Neural cell (in vitro differentiated cells): ENCODE results near the gene PPP4R3C. TPM values are rescaled to one million over a fixed set of nuclear protein-coding genes. Genes with fewer than 3 reads are reported as not detected.

Experiments
- H2AFZ ChIP-seq: fragments of 200-600, 300-800 bp; sonication (generic), shearing (Covaris generic); 2 replicates; pipeline ENCODE4 v1.6.0; 2014; ENCODE audit warnings: low read depth, mild to moderate bottlenecking, antibody characterized with exemption, low read length, moderate library complexity
- H3F3A ChIP-seq: fragments of 200-600 bp; shearing (Covaris generic); 2 replicates; pipeline ENCODE4 v1.6.1; 2016; ENCODE audit warnings: mild to moderate bottlenecking, moderate library complexity, mixed read lengths, antibody characterized with exemption, low read length; ENCODE audit not compliant: insufficient read depth, poor library complexity, severe bottlenecking
- H3K27ac ChIP-seq: fragments of 200-600, 300-800 bp; sonication (generic), shearing (Covaris generic); 2 replicates; pipeline ENCODE4 v1.5.1; 2014; ENCODE audit warnings: mild to moderate bottlenecking, low read length, moderate library complexity
- H3K27me3 ChIP-seq: fragments of 300-800, 200-600 bp; sonication (generic), shearing (Covaris generic); 2 replicates; pipeline ENCODE4 v1.6.0; 2014; ENCODE audit warnings: mild to moderate bottlenecking, low read depth, low read length, moderate library complexity; ENCODE audit not compliant: insufficient read depth
- H3K36me3 ChIP-seq: fragments of 300-800, 200-600 bp; sonication (generic), shearing (Covaris generic); 2 replicates; pipeline ENCODE4 v1.5.1; 2014; ENCODE audit warnings: mild to moderate bottlenecking, antibody characterized with exemption, low read length, moderate library complexity; ENCODE audit not compliant: insufficient read depth
- H3K4me2 ChIP-seq: fragments of 300-800, 200-600 bp; sonication (generic), shearing (Covaris generic); 2 replicates; pipeline ENCODE4 v1.6.0; 2014; ENCODE audit warnings: mild to moderate bottlenecking, low read length
- H3K4me3 ChIP-seq: fragments of 300-800, 200-600 bp; sonication (generic), shearing (Covaris generic); 2 replicates; pipeline ENCODE4 v1.5.1; 2014; ENCODE audit warnings: mild to moderate bottlenecking, low read length, moderate library complexity
- H3K79me2 ChIP-seq: fragments of 200-600 bp; shearing (Covaris generic); replicated peaks from 2 replicates; pipeline ENCODE4 v1.6.0; 2014; ENCODE audit warnings: mild to moderate bottlenecking, low read length, moderate library complexity; ENCODE audit not compliant: insufficient read depth
- H3K9ac ChIP-seq: fragments of 300-800, 200-600 bp; sonication (generic), shearing (Covaris generic); 2 replicates; pipeline ENCODE4 v1.6.1; 2016; ENCODE audit warnings: mild to moderate bottlenecking, low read length, mixed read lengths
- H3K9me2 ChIP-seq: fragments of 200-600 bp; shearing (Covaris generic); 2 replicates; pipeline ENCODE4 v1.6.1; 2016; ENCODE audit warnings: mild to moderate bottlenecking, low read length, mixed read lengths; ENCODE audit not compliant: insufficient read depth
- H3K9me3 ChIP-seq: fragments of 200-600, 300-800 bp; sonication (generic), shearing (Covaris generic); 2 replicates; pipeline ENCODE4 v1.6.1; 2016; ENCODE audit warnings: mild to moderate bottlenecking, mixed run types, low read length, moderate library complexity, mixed read lengths
- H4K20me1 ChIP-seq: fragments of 200-600 bp; shearing (Covaris generic); 2 replicates; pipeline ENCODE4 v1.6.1; 2016; ENCODE audit warnings: mild to moderate bottlenecking, mixed run types; ENCODE audit not compliant: insufficient read depth
- CTCF ChIP-seq: fragments of 450-650 bp; IDR thresholded peaks from 2 replicates; pipeline ENCODE4 v1.5.1; 2014; ENCODE audit warnings: antibody characterized with exemption, mild to moderate bottlenecking, moderate library complexity; ENCODE audit not compliant: poor library complexity, severe bottlenecking
- EP300 ChIP-seq: fragments of 450-650 bp; conservative IDR thresholded peaks from 2 replicates; pipeline ENCODE4 v1.6.1; 2014; ENCODE audit warnings: antibody characterized with exemption, mild to moderate bottlenecking, moderate library complexity; ENCODE audit not compliant: poor library complexity, severe bottlenecking
- EZH2 ChIP-seq: fragments of 200-600, 300-800 bp; shearing (Covaris generic), sonication (generic); IDR thresholded peaks from 2 replicates; pipeline ENCODE4 v1.6.1; 2014; ENCODE audit warnings: antibody characterized with exemption, low read length, borderline replicate concordance, mild to moderate bottlenecking; ENCODE audit not compliant: insufficient read depth, poor library complexity, severe bottlenecking
- MXI1 ChIP-seq: fragments of 450-650 bp; conservative IDR thresholded peaks from 2 replicates; pipeline ENCODE4 v1.6.1; 2014; ENCODE audit warnings: antibody characterized with exemption, mild to moderate bottlenecking; ENCODE audit not compliant: poor library complexity, severe bottlenecking
- POLR2AphosphoS5 ChIP-seq: IDR thresholded peaks from 2 replicates; pipeline ENCODE4 v1.6.1; 2012
- RAD21 ChIP-seq: fragments of 450-650 bp; conservative IDR thresholded peaks from 2 replicates; pipeline ENCODE4 v1.6.1; 2014; ENCODE audit warnings: antibody characterized with exemption, mild to moderate bottlenecking, moderate library complexity
- REST ChIP-seq: IDR thresholded peaks from 2 replicates; pipeline ENCODE4 v1.6.1; 2012; ENCODE audit warnings: borderline replicate concordance
- SMC3 ChIP-seq: fragments of 450-650 bp; conservative IDR thresholded peaks from 2 replicates; pipeline ENCODE4 v1.6.1; 2014; ENCODE audit warnings: antibody characterized with exemption, mild to moderate bottlenecking, moderate library complexity; ENCODE audit not compliant: poor library complexity
- TAF1 ChIP-seq: IDR thresholded peaks from 2 replicates; pipeline ENCODE4 v1.6.1; 2012; ENCODE audit warnings: low read depth
- polyA minus RNA-seq: library from RNA; depleted of rRNA, polyadenylated mRNA; stranded (reverse); fragments of >200 nt; gene quantifications from 2 replicates; pipeline ENCODE4 v1.2.3, GENCODE V29; 2014
- polyA plus RNA-seq: library from polyadenylated mRNA; depleted of rRNA; stranded (reverse); fragments of >200 nt; gene quantifications from 2 replicates; pipeline ENCODE4 v1.2.3, GENCODE V29; 2014

The PPP4R3C gene
- polyA plus RNA-seq (not detected in 2 replicates), polyA minus RNA-seq (not detected in 2 replicates)

- H3K4me3 ChIP-seq: no peak within 1 kb of the TSS
- H3K9me2 ChIP-seq: no peaks in the 10 kb centered on the region
- no peaks in the 10 kb centered on the region for H3K9me3 ChIP-seq
- no peak within 1 kb of the TSS for H3K4me2 ChIP-seq
- no peaks in the 10 kb centered on the region for H3K36me3 ChIP-seq
- H4K20me1 ChIP-seq: no peaks in the 10 kb centered on the region
- H3K9ac ChIP-seq: no peak within 1 kb of the TSS
- TF ChIP-seq MXI1: no peak
- no peak for TF ChIP-seq REST
- TF ChIP-seq EZH2: no peak
- no peaks in the 10 kb centered on the region for H3K79me2 ChIP-seq
- H3K27me3 ChIP-seq: no peaks in the 10 kb centered on the region
- no peak within 1 kb of the TSS for H3K27ac ChIP-seq
- H2AFZ ChIP-seq: no peak within 1 kb of the TSS
- H3F3A ChIP-seq: no peaks in the 10 kb centered on the region
These were observed at the start of gene PPP4R3C for GRCh38 chrX:27463187-27463586. Gene PPP4R3C (minus strand): TSS chrX:27463341. CDS start chrX:27463296, 45 bp downstream.

GRCh38 chrX:27491397-27491796 lies 28.3 kb upstream of the PPP4R3C start:
- Histone ChIP-seq H3K36me3 (no peaks in the 10 kb centered on the region), H3F3A (no peaks in the 10 kb centered on the region), H3K27ac (no peak overlapping the region), H2AFZ (no peak overlapping the region), H4K20me1 (no peaks in the 10 kb centered on the region), H3K9me3 (no peaks in the 10 kb centered on the region), H3K79me2 (no peaks in the 10 kb centered on the region), H3K9ac (no peak overlapping the region), H3K4me3 (no peak overlapping the region), H3K4me2 (no peak overlapping the region), H3K27me3 (no peaks in the 10 kb centered on the region), H3K9me2 (no peaks in the 10 kb centered on the region)
- TF ChIP-seq SMC3 (no peak), EP300 (no peak)

- Histone ChIP-seq H2AFZ (no peak overlapping the region), H3K36me3 (no peaks in the 10 kb centered on the region), H3K79me2 (no peaks in the 10 kb centered on the region), H3K4me2 (no peak overlapping the region), H3K27me3 (no peaks in the 10 kb centered on the region), H3K27ac (no peak overlapping the region), H3K9ac (no peak overlapping the region), H4K20me1 (no peaks in the 10 kb centered on the region), H3K4me3 (no peak overlapping the region), H3K9me2 (no peaks in the 10 kb centered on the region), H3F3A (no peaks in the 10 kb centered on the region), H3K9me3 (no peaks in the 10 kb centered on the region)
- no peak for TF ChIP-seq EZH2
- TF ChIP-seq CTCF: no peak
- TF ChIP-seq EP300: no peak
- no peak for TF ChIP-seq SMC3
- TF ChIP-seq MXI1: no peak
- TF ChIP-seq POLR2AphosphoS5: no peak
- no peak for TF ChIP-seq REST
- no peak for TF ChIP-seq RAD21
- TF ChIP-seq TAF1: no peak
These were observed 2.9 kb upstream of the PPP4R3C start for GRCh38 chrX:27466051-27466450.
